Measurements from ENCODE around the gene SHISA2.

- TF ChIP-seq CTCF (IDR thresholded peaks at IDR 0.05) (peak; percentile 90), NR2C2 (CRISPR knock-in tag; IDR thresholded peaks at IDR 0.05) (no peak), TEAD4 (CRISPR knock-in tag; IDR thresholded peaks at IDR 0.05) (no peak), ELF4 (CRISPR knock-in tag; IDR thresholded peaks at IDR 0.05; ENCODE audit: low read depth) (no peak), JUN (CRISPR knock-in tag; IDR thresholded peaks at IDR 0.05) (no peak), ZNF138 (CRISPR knock-in tag; conservative IDR thresholded peaks at IDR 0.05) (no peak), SP1 (CRISPR knock-in tag; conservative IDR thresholded peaks at IDR 0.05) (no peak), CBFB (CRISPR knock-in tag; IDR thresholded peaks at IDR 0.05; ENCODE audit: low read depth) (no peak), USF1 (CRISPR knock-in tag; IDR thresholded peaks at IDR 0.05) (no peak), ESRRA (CRISPR knock-in tag; IDR thresholded peaks at IDR 0.05; ENCODE audit: borderline replicate concordance) (no peak), ZNF317 (CRISPR knock-in tag; IDR thresholded peaks at IDR 0.05; ENCODE audit: borderline replicate concordance, low read depth) (no peak)
- TF ChIP-seq, protein P1, sequence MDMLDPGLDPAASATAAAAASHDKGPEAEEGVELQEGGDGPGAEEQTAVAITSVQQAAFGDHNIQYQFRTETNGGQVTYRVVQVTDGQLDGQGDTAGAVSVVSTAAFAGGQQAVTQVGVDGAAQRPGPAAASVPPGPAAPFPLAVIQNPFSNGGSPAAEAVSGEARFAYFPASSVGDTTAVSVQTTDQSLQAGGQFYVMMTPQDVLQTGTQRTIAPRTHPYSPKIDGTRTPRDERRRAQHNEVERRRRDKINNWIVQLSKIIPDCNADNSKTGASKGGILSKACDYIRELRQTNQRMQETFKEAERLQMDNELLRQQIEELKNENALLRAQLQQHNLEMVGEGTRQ (CRISPR knock-in tag; IDR thresholded peaks at IDR 0.05) = no peak
- TF ChIP-seq, protein P2, sequence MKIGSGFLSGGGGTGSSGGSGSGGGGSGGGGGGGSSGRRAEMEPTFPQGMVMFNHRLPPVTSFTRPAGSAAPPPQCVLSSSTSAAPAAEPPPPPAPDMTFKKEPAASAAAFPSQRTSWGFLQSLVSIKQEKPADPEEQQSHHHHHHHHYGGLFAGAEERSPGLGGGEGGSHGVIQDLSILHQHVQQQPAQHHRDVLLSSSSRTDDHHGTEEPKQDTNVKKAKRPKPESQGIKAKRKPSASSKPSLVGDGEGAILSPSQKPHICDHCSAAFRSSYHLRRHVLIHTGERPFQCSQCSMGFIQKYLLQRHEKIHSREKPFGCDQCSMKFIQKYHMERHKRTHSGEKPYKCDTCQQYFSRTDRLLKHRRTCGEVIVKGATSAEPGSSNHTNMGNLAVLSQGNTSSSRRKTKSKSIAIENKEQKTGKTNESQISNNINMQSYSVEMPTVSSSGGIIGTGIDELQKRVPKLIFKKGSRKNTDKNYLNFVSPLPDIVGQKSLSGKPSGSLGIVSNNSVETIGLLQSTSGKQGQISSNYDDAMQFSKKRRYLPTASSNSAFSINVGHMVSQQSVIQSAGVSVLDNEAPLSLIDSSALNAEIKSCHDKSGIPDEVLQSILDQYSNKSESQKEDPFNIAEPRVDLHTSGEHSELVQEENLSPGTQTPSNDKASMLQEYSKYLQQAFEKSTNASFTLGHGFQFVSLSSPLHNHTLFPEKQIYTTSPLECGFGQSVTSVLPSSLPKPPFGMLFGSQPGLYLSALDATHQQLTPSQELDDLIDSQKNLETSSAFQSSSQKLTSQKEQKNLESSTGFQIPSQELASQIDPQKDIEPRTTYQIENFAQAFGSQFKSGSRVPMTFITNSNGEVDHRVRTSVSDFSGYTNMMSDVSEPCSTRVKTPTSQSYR (CRISPR knock-in tag; IDR thresholded peaks at IDR 0.05) = no peak
- TF ChIP-seq, protein P3, sequence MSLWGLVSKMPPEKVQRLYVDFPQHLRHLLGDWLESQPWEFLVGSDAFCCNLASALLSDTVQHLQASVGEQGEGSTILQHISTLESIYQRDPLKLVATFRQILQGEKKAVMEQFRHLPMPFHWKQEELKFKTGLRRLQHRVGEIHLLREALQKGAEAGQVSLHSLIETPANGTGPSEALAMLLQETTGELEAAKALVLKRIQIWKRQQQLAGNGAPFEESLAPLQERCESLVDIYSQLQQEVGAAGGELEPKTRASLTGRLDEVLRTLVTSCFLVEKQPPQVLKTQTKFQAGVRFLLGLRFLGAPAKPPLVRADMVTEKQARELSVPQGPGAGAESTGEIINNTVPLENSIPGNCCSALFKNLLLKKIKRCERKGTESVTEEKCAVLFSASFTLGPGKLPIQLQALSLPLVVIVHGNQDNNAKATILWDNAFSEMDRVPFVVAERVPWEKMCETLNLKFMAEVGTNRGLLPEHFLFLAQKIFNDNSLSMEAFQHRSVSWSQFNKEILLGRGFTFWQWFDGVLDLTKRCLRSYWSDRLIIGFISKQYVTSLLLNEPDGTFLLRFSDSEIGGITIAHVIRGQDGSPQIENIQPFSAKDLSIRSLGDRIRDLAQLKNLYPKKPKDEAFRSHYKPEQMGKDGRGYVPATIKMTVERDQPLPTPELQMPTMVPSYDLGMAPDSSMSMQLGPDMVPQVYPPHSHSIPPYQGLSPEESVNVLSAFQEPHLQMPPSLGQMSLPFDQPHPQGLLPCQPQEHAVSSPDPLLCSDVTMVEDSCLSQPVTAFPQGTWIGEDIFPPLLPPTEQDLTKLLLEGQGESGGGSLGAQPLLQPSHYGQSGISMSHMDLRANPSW (CRISPR knock-in tag; conservative IDR thresholded peaks at IDR 0.05; ENCODE audit: low read depth) = no peak
Measured at GRCh38 chr13:26037302-26037701, 14.5 kb downstream of the SHISA2 start.

All from WTC11 (cell line).